Esophagus squamous epithelium (tissue), 4 donors: Measurements from ENCODE around the gene UPF1.

ENCODE experiments used
- POLR2A ChIP-seq, 4 donors: fragments of 450-650 bp; IDR thresholded peaks; one replicate each; pipeline ENCODE4 v1.6.1; 2017; ENCODE audit warnings: antibody characterized with exemption in 4 of 4, mild to moderate bottlenecking in 4 of 4, moderate library complexity in 3 of 4
- TF ChIP-seq, protein P1 (sequence below), 6 experiments: fragments of 450-650 bp in 4 of 6; fragments of 200-600 bp in 2 of 6; sonication (generic) in 2 of 6; IDR thresholded peaks; one replicate each; pipeline ENCODE4 v1.5.1; 2016 to 2019; ENCODE audit warnings: antibody characterized with exemption in 6 of 6, mild to moderate bottlenecking in 4 of 6, moderate library complexity in 4 of 6

DNA sequence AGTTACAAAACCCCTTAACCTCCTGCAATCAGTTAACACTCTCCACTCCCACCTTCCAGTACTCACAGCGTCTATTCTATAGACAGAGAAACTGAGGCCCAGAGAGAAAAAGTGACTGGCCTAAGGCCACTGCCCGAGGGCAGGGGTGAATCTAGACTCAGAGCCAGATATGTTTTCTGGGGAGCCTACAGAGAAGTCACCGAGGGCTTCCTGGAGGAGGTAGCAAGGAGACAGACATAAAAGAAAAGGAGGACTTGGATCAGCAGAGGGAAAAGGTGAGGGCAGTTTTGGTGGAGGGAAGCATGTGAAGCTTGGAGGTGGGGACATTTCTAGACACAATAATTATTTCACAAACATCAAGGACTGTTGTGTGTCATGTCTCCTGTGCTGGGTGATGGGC lies 39.1 kb upstream of the UPF1 start:
- TF ChIP-seq, protein P1, sequence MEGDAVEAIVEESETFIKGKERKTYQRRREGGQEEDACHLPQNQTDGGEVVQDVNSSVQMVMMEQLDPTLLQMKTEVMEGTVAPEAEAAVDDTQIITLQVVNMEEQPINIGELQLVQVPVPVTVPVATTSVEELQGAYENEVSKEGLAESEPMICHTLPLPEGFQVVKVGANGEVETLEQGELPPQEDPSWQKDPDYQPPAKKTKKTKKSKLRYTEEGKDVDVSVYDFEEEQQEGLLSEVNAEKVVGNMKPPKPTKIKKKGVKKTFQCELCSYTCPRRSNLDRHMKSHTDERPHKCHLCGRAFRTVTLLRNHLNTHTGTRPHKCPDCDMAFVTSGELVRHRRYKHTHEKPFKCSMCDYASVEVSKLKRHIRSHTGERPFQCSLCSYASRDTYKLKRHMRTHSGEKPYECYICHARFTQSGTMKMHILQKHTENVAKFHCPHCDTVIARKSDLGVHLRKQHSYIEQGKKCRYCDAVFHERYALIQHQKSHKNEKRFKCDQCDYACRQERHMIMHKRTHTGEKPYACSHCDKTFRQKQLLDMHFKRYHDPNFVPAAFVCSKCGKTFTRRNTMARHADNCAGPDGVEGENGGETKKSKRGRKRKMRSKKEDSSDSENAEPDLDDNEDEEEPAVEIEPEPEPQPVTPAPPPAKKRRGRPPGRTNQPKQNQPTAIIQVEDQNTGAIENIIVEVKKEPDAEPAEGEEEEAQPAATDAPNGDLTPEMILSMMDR (IDR thresholded peaks at IDR 0.05) = no peak
- TF ChIP-seq POLR2A (IDR thresholded peaks at IDR 0.05) = no peak
